OCI-LY7 (cell line): ENCODE measurements around the gene HPCA. TPM values are rescaled to one million over a fixed set of nuclear protein-coding genes. Genes with fewer than 3 reads are reported as not detected.

ENCODE experiments used
- BruUV-seq: library from RNA; stranded (reverse); fragments of 400-500 nt; replicated peaks from 2 replicates; lab custom pipeline; 2021; lab: Mats Ljungman, UMichigan
- CTCF ChIA-PET: fragments of 300-600 bp; sonication (Branson Sonifier 250); formaldehyde crosslinking; loops from one replicate; lab custom pipeline; 2022; ENCODE audit warnings: antibody characterized with exemption; ENCODE audit not compliant: unreplicated experiment; lab: Charles Lee
- POLR2A ChIA-PET: fragments of 300-600 bp; sonication (Branson Sonifier 250); formaldehyde crosslinking; loops from one replicate; lab custom pipeline; 2022; ENCODE audit warnings: antibody characterized with exemption; lab: Charles Lee
- DNase-seq: peaks from one replicate; pipeline ENCODE4 v3.0.0-alpha.2; 2015; ENCODE audit warnings: low spot score
- H2AFZ ChIP-seq: fragments of 200-600 bp; sonication (generic), shearing (Covaris generic); 2 replicates; pipeline ENCODE4 v1.6.1; 2014; ENCODE audit warnings: mild to moderate bottlenecking, antibody characterized with exemption, low read length, moderate library complexity
- H3K27ac ChIP-seq: fragments of 200-600 bp; sonication (generic); 2 replicates; pipeline ENCODE4 v1.5.1; 2014; ENCODE audit warnings: mixed run types, low read depth, mild to moderate bottlenecking, moderate library complexity, low read length, inconsistent platforms; ENCODE audit not compliant: poor library complexity, severe bottlenecking
- H3K36me3 ChIP-seq: fragments of 200-600 bp; sonication (generic); 2 replicates; pipeline ENCODE4 v1.6.1; 2014; ENCODE audit warnings: mild to moderate bottlenecking, antibody characterized with exemption, low read length, moderate library complexity, mixed read lengths; ENCODE audit not compliant: insufficient read depth
- H3K4me1 ChIP-seq: fragments of 200-600 bp; sonication (generic); 2 replicates; pipeline ENCODE4 v1.5.1; 2014; ENCODE audit warnings: mild to moderate bottlenecking, low read length; ENCODE audit not compliant: insufficient read depth, poor library complexity, severe bottlenecking
- H3K4me2 ChIP-seq: fragments of 200-600 bp; sonication (generic); 2 replicates; pipeline ENCODE4 v1.6.1; 2014; ENCODE audit warnings: mild to moderate bottlenecking, low read length
- H3K4me3 ChIP-seq: fragments of 200-600 bp; sonication (generic); 2 replicates; pipeline ENCODE4 v1.5.1; 2014; ENCODE audit warnings: mild to moderate bottlenecking, low read depth, low read length; ENCODE audit not compliant: poor library complexity, severe bottlenecking
- H3K79me2 ChIP-seq: fragments of 200-600 bp; sonication (generic); 2 replicates; pipeline ENCODE4 v1.6.1; 2016; ENCODE audit warnings: low read depth, mild to moderate bottlenecking, low read length, moderate library complexity, mixed read lengths; ENCODE audit not compliant: insufficient read depth
- H3K9me2 ChIP-seq: fragments of 200-600 bp; sonication (generic); 2 replicates; pipeline ENCODE4 v1.6.1; 2016; ENCODE audit warnings: mild to moderate bottlenecking, low read length, mixed read lengths; ENCODE audit not compliant: insufficient read depth
- H3K9me3 ChIP-seq: fragments of 200-600 bp; sonication (generic); 2 replicates; pipeline ENCODE4 v1.6.1; 2014; ENCODE audit warnings: mild to moderate bottlenecking, mixed run types, low read length, mixed read lengths
- H4K20me1 ChIP-seq: fragments of 200-600 bp; sonication (generic); 2 replicates; pipeline ENCODE4 v1.6.1; 2014; ENCODE audit warnings: mild to moderate bottlenecking, antibody characterized with exemption, low read length, moderate library complexity, mixed read lengths; ENCODE audit not compliant: insufficient read depth
- CTCF ChIP-seq: fragments of 200-600 bp; sonication (generic); conservative IDR thresholded peaks from 2 replicates; pipeline ENCODE4 v1.5.1; 2014; ENCODE audit warnings: mild to moderate bottlenecking, antibody characterized with exemption, low read length, moderate library complexity, mixed read lengths
- EZH2phosphoT487 ChIP-seq: fragments of 200-600 bp; sonication (generic); IDR thresholded peaks from 2 replicates; pipeline ENCODE4 v1.6.1; 2018; ENCODE audit warnings: low read depth, borderline replicate concordance, mild to moderate bottlenecking, mixed run types, antibody characterized with exemption, low read length, moderate library complexity, mixed read lengths
- intact Hi-C: fragments of 100-400 bp; cut with micrococcal nuclease; formaldehyde crosslinking; loops from one replicate; pipeline ENCODE4 v1.10.0; 2022; ENCODE audit not compliant: unreplicated experiment
- total RNA-seq, 2 experiments: library from RNA; depleted of rRNA in 1 of 2; stranded (reverse); fragments of >200 nt in 1 of 2; shearing (Covaris generic) in 1 of 2; gene quantifications; 2 replicates each; pipeline ENCODE4 v1.2.3, GENCODE V29; 2014 to 2022

The HPCA gene
- total RNA-seq, 2 experiments from 2014 or later, result 0.36 to 3.3 TPM

DNA sequence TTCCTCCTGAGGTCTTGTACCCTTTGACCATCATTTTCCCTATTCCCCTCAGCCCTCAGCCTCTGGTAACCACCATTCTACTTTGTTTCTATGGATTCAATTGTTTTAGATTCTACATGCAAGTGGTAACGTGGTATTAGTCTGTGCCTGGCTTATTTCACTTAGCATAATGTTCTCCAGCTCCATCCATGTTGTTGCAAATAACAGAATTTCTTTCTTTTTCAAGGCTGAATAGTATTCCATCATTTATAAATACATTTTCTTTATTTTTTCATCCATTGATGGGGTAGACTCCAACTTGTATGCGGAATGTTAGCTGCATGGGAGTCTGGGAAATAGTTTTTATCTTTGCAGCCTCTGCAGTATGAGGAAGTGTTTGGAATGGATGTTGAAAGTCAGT lies 41.1 kb downstream of the HPCA start:
- no peak for DNase-seq
- H3K27ac ChIP-seq, result no peak overlapping the region
- H3K4me3 ChIP-seq, result no peak overlapping the region
- H2AFZ ChIP-seq, result no peak overlapping the region
- no peaks in the 10 kb centered on the region for H3K79me2 ChIP-seq
- TF ChIP-seq CTCF, result no peak
- TF ChIP-seq EZH2phosphoT487, result no peak
- ChIA-PET POLR2A (no interaction called here), CTCF (no interaction called here)
- no peaks in the 10 kb centered on the region for H3K4me1 ChIP-seq
- H4K20me1 ChIP-seq, result no peaks in the 10 kb centered on the region
- no TSS peak for BruUV-seq
- H3K9me2 ChIP-seq, result no peaks in the 10 kb centered on the region
- no peaks in the 10 kb centered on the region for H3K9me3 ChIP-seq
- H3K4me2 ChIP-seq, result no peak overlapping the region
- intact Hi-C loops, result no loop called here
- H3K36me3 ChIP-seq, result no peaks in the 10 kb centered on the region

- Histone ChIP-seq H3K36me3 (peaks cover 4% of the 10 kb centered on the region; the same call in 1 of the 2 replicates), H2AFZ (no peak overlapping the region), H3K4me1 (no peaks in the 10 kb centered on the region), H3K4me3 (no peak overlapping the region), H3K9me3 (no peaks in the 10 kb centered on the region), H3K9me2 (no peaks in the 10 kb centered on the region), H4K20me1 (no peaks in the 10 kb centered on the region), H3K79me2 (no peaks in the 10 kb centered on the region), H3K4me2 (no peak overlapping the region), H3K27ac (no peak overlapping the region)
- CTCF ChIA-PET, result no interaction called here
- TF ChIP-seq CTCF, result no peak
- TF ChIP-seq EZH2phosphoT487, result no peak
- POLR2A ChIA-PET, result no interaction called here
- intact Hi-C loops, result no loop called here
- DNase-seq, result no peak
- no TSS peak for BruUV-seq
These were observed 42.0 kb downstream of the HPCA start for GRCh38 chr1:32928285-32928684.

DNA sequence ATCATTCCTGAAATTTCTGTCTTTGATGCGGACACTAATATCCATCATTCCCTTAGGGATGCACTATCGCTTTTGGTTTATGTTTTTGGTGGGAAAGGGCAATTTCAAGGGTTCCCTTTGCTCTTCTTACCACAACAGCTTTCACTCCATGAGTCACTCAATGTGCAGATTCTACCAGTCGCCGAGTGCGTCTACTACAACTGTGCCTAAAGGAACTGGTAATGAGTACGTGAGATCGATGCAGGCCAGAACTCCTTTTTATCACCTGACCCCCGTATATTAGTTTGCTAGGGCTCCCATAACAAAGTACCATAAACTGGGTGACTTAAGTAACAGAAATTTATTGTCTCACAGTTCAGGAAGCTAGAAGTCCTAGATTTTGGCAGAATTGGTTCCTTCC lies 42.4 kb downstream of the HPCA start:
- Histone ChIP-seq H3K79me2 (no peaks in the 10 kb centered on the region), H3K27ac (no peak overlapping the region), H3K4me2 (no peak overlapping the region), H4K20me1 (no peaks in the 10 kb centered on the region), H3K4me1 (peaks cover 3% of the 10 kb centered on the region), H3K9me2 (no peaks in the 10 kb centered on the region), H2AFZ (no peak overlapping the region), H3K36me3 (peaks cover 8% of the 10 kb centered on the region; the same call in 1 of the 2 replicates), H3K9me3 (no peaks in the 10 kb centered on the region), H3K4me3 (no peak overlapping the region)
- ChIA-PET CTCF (no interaction called here), POLR2A (interaction anchor here (0.9 kb wide), 1 partner anchor 422 kb away, joined by 3 read pairs; no protein-coding TSS in a partner anchor)
- TF ChIP-seq EZH2phosphoT487 (no peak), CTCF (no peak)
- no peak for DNase-seq
- no TSS peak for BruUV-seq
- intact Hi-C loops, result no loop called here
